Upper lobe of left lung (tissue), 6 donors: ENCODE results near the gene SFRP2. TPM values are rescaled to one million over a fixed set of nuclear protein-coding genes. Genes with fewer than 3 reads are reported as not detected.

Experiments used
- ATAC-seq, 2 donors: fragments of 200-7000 bp; cut with Tn5 transposase; one replicate each; pipeline ENCODE4 v1.9.1; 2022; ENCODE audit warnings: mild to moderate bottlenecking in 2 of 2, moderate library complexity in 2 of 2; ENCODE audit not compliant: low FRiP score in 2 of 2
- DNase-seq, 2 donors: peaks; one replicate each; pipeline ENCODE4 v3.0.0-alpha.2; 2019 to 2020
- H3K27ac ChIP-seq, 4 donors: fragments of 200-600 bp; sonication (generic); one replicate each; pipeline ENCODE4 v1.5.1; 2016 to 2019
- H3K27me3 ChIP-seq, 4 donors: fragments of 200-600 bp; sonication (generic); one replicate each; pipeline ENCODE4 v1.5.1; 2017 to 2019
- H3K36me3 ChIP-seq, 4 donors: fragments of 200-600 bp; sonication (generic); one replicate each; pipeline ENCODE4 v1.5.1; 2016 to 2019
- H3K4me1 ChIP-seq, 4 donors: fragments of 200-600 bp; sonication (generic); one replicate each; pipeline ENCODE4 v1.5.1; 2018 to 2019
- H3K4me3 ChIP-seq, 4 donors: fragments of 200-600 bp; sonication (generic); one replicate each; pipeline ENCODE4 v1.5.1; 2017 to 2019; ENCODE audit warnings: mild to moderate bottlenecking in 2 of 4, moderate library complexity in 1 of 4
- H3K9me3 ChIP-seq, 4 donors: fragments of 200-600 bp; sonication (generic); one replicate each; pipeline ENCODE4 v1.5.1; 2018 to 2019
- CTCF ChIP-seq, 6 experiments: fragments of 450-650 bp in 4 of 6; fragments of 200-600 bp in 2 of 6; sonication (generic) in 2 of 6; IDR thresholded peaks; one replicate each; pipeline ENCODE4 v1.5.1; 2016 to 2019; ENCODE audit warnings: antibody characterized with exemption in 6 of 6
- EP300 ChIP-seq, 4 donors: sonication (generic); formaldehyde crosslinking; IDR thresholded peaks; one replicate each; pipeline ENCODE4 v1.5.1; 2017; ENCODE audit warnings: antibody characterized with exemption in 4 of 4, control low read depth in 2 of 4
- POLR2A ChIP-seq, 4 donors: fragments of 450-650 bp; IDR thresholded peaks; one replicate each; pipeline ENCODE4 v1.5.1; 2016 to 2017; ENCODE audit warnings: antibody characterized with exemption in 4 of 4, mild to moderate bottlenecking in 2 of 4
- POLR2AphosphoS5 ChIP-seq, 2 donors: sonication (generic); formaldehyde crosslinking; IDR thresholded peaks; one replicate each; pipeline ENCODE4 v1.5.1; 2017; ENCODE audit warnings: antibody characterized with exemption in 2 of 2
- WGBS, 2 donors: methylation state at CpG; one replicate each; pipeline ENCODE4 v1.1.5; 2017 to 2018; 5-methylcytosine and 5-hydroxymethylcytosine counted together
- total RNA-seq, 6 donors: library from RNA; depleted of rRNA in 4 of 6; stranded (reverse); fragments of >200 nt in 4 of 6; gene quantifications; one replicate each; pipeline versions ENCODE4 v1.1.0 to v1.2.1, GENCODE V29; 2016 to 2021
- donor health status: DM: no; HTN: no; CAD: no; lungs with moderate emphysema.
- donor health status: DM: no; HTN: yes; CAD: no; lungs with severe emphysema.

SFRP2 gene
- total RNA-seq, 6 donors from 2014 or later, result 0.98 to 45.2 (median 3.2) TPM; not detected in 1

GRCh38 chr4:153748378-153748777, 40.5 kb downstream of the SFRP2 start:
- WGBS, 2 donors, result 77 to 78% methylated on average over 6 of the region's 6 CpGs
- no peak for TF ChIP-seq POLR2A (IDR thresholded peaks at IDR 0.05)
- TF ChIP-seq POLR2AphosphoS5 (IDR thresholded peaks at IDR 0.05), result no peak
- H3K27ac ChIP-seq, result peak overlapping the region in 1 of 4 donors; percentile 10
- H3K4me3 ChIP-seq, result no peak overlapping the region
- DNase-seq, result peak in 1 of 2 donors; percentile 55
- H3K4me1 ChIP-seq, result peaks cover 0 to 6% (median 0%) of the 10 kb centered on the region in 4 donors
- no peaks in the 10 kb centered on the region for H3K36me3 ChIP-seq
- no peaks in the 10 kb centered on the region for H3K9me3 ChIP-seq
- ATAC-seq, result peak in 1 of 2 donors; percentile 78
- H3K27me3 ChIP-seq, result no peaks in the 10 kb centered on the region

GRCh38 chr4:153747406-153747955, 41.4 kb downstream of the SFRP2 start:
- Histone ChIP-seq H3K36me3 (no peaks in the 10 kb centered on the region), H3K4me3 (no peak overlapping the region), H3K9me3 (no peaks in the 10 kb centered on the region), H3K4me1 (peaks cover 0 to 6% (median 0%) of the 10 kb centered on the region in 4 donors), H3K27me3 (no peaks in the 10 kb centered on the region), H3K27ac (peak overlapping the region in 2 of 4 donors; percentile 10 to 14)
- no peak for DNase-seq
- WGBS, 2 donors, result 65 to 73% methylated on average over 4 of the region's 4 CpGs
- ATAC-seq, result peak in 1 of 2 donors; percentile 36
- TF ChIP-seq POLR2AphosphoS5 (IDR thresholded peaks at IDR 0.05) (no peak), EP300 (IDR thresholded peaks at IDR 0.05) (no peak), CTCF (IDR thresholded peaks at IDR 0.05) (no peak), POLR2A (IDR thresholded peaks at IDR 0.05) (no peak)

- H3K4me3 ChIP-seq, result no peak overlapping the region
- ATAC-seq (no peak), DNase-seq (no peak)
- H3K36me3 ChIP-seq, result no peaks in the 10 kb centered on the region
- H3K27ac ChIP-seq, result no peak overlapping the region
- H3K9me3 ChIP-seq, result peaks cover 0 to 3% (median 0%) of the 10 kb centered on the region in 4 donors
- TF ChIP-seq POLR2A (IDR thresholded peaks at IDR 0.05) (no peak), EP300 (IDR thresholded peaks at IDR 0.05) (no peak), POLR2AphosphoS5 (IDR thresholded peaks at IDR 0.05) (no peak), CTCF (IDR thresholded peaks at IDR 0.05) (no peak)
- H3K4me1 ChIP-seq, result peaks cover 0 to 6% (median 0%) of the 10 kb centered on the region in 4 donors
- no peaks in the 10 kb centered on the region for H3K27me3 ChIP-seq
Measured at GRCh38 chr4:153745651-153746050, 43.2 kb downstream of the SFRP2 start.

GRCh38 chr4:153741541-153741940, 47.3 kb downstream of the SFRP2 start:
- DNase-seq, result no peak
- no peak for TF ChIP-seq EP300 (IDR thresholded peaks at IDR 0.05)
- no peak for TF ChIP-seq CTCF (IDR thresholded peaks at IDR 0.05)
- no peak for TF ChIP-seq POLR2A (IDR thresholded peaks at IDR 0.05)
- no peak for TF ChIP-seq POLR2AphosphoS5 (IDR thresholded peaks at IDR 0.05)
- Histone ChIP-seq H3K36me3 (no peaks in the 10 kb centered on the region), H3K4me1 (no peaks in the 10 kb centered on the region), H3K4me3 (no peak overlapping the region), H3K27ac (no peak overlapping the region), H3K9me3 (peaks cover 0 to 6% (median 0%) of the 10 kb centered on the region in 4 donors), H3K27me3 (no peaks in the 10 kb centered on the region)
- WGBS, 2 donors, result 67 to 76% methylated on average over 2 of the region's 2 CpGs
- ATAC-seq, result peak in 1 of 2 donors; percentile 53

GRCh38 chr4:153735906-153736461, 52.9 kb downstream of the SFRP2 start:
- ATAC-seq (no peak), DNase-seq (no peak)
- Histone ChIP-seq H3K4me1 (peaks cover 0 to 3% (median 0%) of the 10 kb centered on the region in 4 donors), H3K9me3 (peaks cover 0 to 6% (median 0%) of the 10 kb centered on the region in 4 donors), H3K27me3 (no peaks in the 10 kb centered on the region), H3K36me3 (no peaks in the 10 kb centered on the region), H3K27ac (no peak overlapping the region), H3K4me3 (no peak overlapping the region)
- TF ChIP-seq POLR2AphosphoS5 (IDR thresholded peaks at IDR 0.05) (no peak), EP300 (IDR thresholded peaks at IDR 0.05) (no peak), CTCF (IDR thresholded peaks at IDR 0.05) (no peak), POLR2A (IDR thresholded peaks at IDR 0.05) (no peak)
